Measurements from ENCODE around the gene SLC35D1. TPM values are rescaled to one million over a fixed set of nuclear protein-coding genes. Genes with fewer than 3 reads are reported as not detected.
A peak's percentile ranks its signal among the peaks of the same experiment; 100 is the strongest.

The SLC35D1 gene
- total RNA-seq, 4 donors from 2014 or later: 7.5 to 9.4 (median 8.2) TPM

GRCh38 chr1:67020765-67021164 is 33.2 kb downstream of the SLC35D1 start:
- Histone ChIP-seq H3K36me3 (peaks cover 0 to 29% (median 7%) of the 10 kb centered on the region in 4 donors), H3K27me3 (no peaks in the 10 kb centered on the region), H3K27ac (replicated peaks in 1 of 4) (peak overlapping the region; percentile 58 to 75 (median 68)), H3K9me3 (no peaks in the 10 kb centered on the region), H3K4me3 (no peak overlapping the region), H3K4me1 (peaks cover 26 to 38% (median 35%) of the 10 kb centered on the region in 4 donors)
- TF ChIP-seq CTCF (IDR thresholded peaks at IDR 0.05) (no peak), POLR2AphosphoS5 (IDR thresholded peaks at IDR 0.05) (no peak), POLR2A (IDR thresholded peaks at IDR 0.05; ENCODE audit: low read depth) (no peak), EP300 (IDR thresholded peaks at IDR 0.05) (no peak)
- intact Hi-C loops (cut with DNase I): no loop called here
- no peak for DNase-seq (ENCODE audit: extremely low spot score)
- 45% methylated on average over 2 of the region's 2 CpGs for WGBS

GRCh38 chr1:67020304-67020703 is 33.6 kb downstream of the SLC35D1 start:
- Histone ChIP-seq H3K9me3 (no peaks in the 10 kb centered on the region), H3K4me1 (peaks cover 26 to 38% (median 35%) of the 10 kb centered on the region in 4 donors), H3K27me3 (no peaks in the 10 kb centered on the region), H3K27ac (replicated peaks in 1 of 4) (peak overlapping the region; percentile 58 to 75 (median 68)), H3K4me3 (no peak overlapping the region), H3K36me3 (peaks cover 0 to 29% (median 7%) of the 10 kb centered on the region in 4 donors)
- WGBS: 43% methylated on average over 2 of the region's 2 CpGs
- intact Hi-C loops (cut with DNase I): no loop called here
- DNase-seq (ENCODE audit: extremely low spot score): no peak
- TF ChIP-seq POLR2AphosphoS5 (IDR thresholded peaks at IDR 0.05): no peak

- Histone ChIP-seq H3K27me3 (no peaks in the 10 kb centered on the region), H3K4me1 (peaks cover 26 to 38% (median 35%) of the 10 kb centered on the region in 4 donors), H3K27ac (replicated peaks in 1 of 4) (peak overlapping the region; percentile 58 to 75 (median 68)), H3K4me3 (no peak overlapping the region), H3K36me3 (peaks cover 0 to 29% (median 7%) of the 10 kb centered on the region in 4 donors), H3K9me3 (no peaks in the 10 kb centered on the region)
- 25% methylated on average over 1 of the region's 1 CpG for WGBS
- TF ChIP-seq CTCF (IDR thresholded peaks at IDR 0.05) (no peak), POLR2A (IDR thresholded peaks at IDR 0.05; ENCODE audit: low read depth) (no peak), EP300 (IDR thresholded peaks at IDR 0.05) (no peak), POLR2AphosphoS5 (IDR thresholded peaks at IDR 0.05) (no peak)
- intact Hi-C loops (cut with DNase I): loop anchor here (5.0 kb wide), 1 partner anchor 33 kb away; the partner anchor contains the start of gene SLC35D1
- DNase-seq (ENCODE audit: extremely low spot score): no peak
Measured at GRCh38 chr1:67019600-67020136, 34.3 kb downstream of the SLC35D1 start.

- H3K4me3 ChIP-seq: no peak overlapping the region
- intact Hi-C loops (cut with DNase I): loop anchor here (5.0 kb wide), 1 partner anchor 33 kb away; the partner anchor contains the start of gene SLC35D1
- H3K9me3 ChIP-seq: no peaks in the 10 kb centered on the region
- H3K27me3 ChIP-seq: no peaks in the 10 kb centered on the region
- peaks cover 26 to 38% (median 35%) of the 10 kb centered on the region in 4 donors for H3K4me1 ChIP-seq
- peaks cover 0 to 24% (median 7%) of the 10 kb centered on the region in 4 donors for H3K36me3 ChIP-seq
- peak overlapping the region; percentile 58 to 75 (median 68) for H3K27ac ChIP-seq (replicated peaks in 1 of 4)
- no peak for DNase-seq (ENCODE audit: extremely low spot score)
- TF ChIP-seq CTCF (IDR thresholded peaks at IDR 0.05): no peak
- TF ChIP-seq POLR2A (IDR thresholded peaks at IDR 0.05; ENCODE audit: low read depth): no peak
- no peak for TF ChIP-seq POLR2AphosphoS5 (IDR thresholded peaks at IDR 0.05)
- TF ChIP-seq EP300 (IDR thresholded peaks at IDR 0.05): no peak
- WGBS: 74% methylated on average over 4 of the region's 4 CpGs
Measured at GRCh38 chr1:67019121-67019520, 34.8 kb downstream of the SLC35D1 start.

GRCh38 chr1:67018574-67018973 is 35.4 kb downstream of the SLC35D1 start:
- H3K4me1 ChIP-seq: peaks cover 26 to 42% (median 38%) of the 10 kb centered on the region in 4 donors
- no peak for DNase-seq (ENCODE audit: extremely low spot score)
- WGBS: 88% methylated on average over 2 of the region's 2 CpGs
- H3K9me3 ChIP-seq: no peaks in the 10 kb centered on the region
- intact Hi-C loops (cut with DNase I): loop anchor here (5.0 kb wide), 1 partner anchor 34 kb away; the partner anchor contains the start of gene SLC35D1
- H3K27ac ChIP-seq (replicated peaks in 1 of 4): peak overlapping the region; percentile 58 to 75 (median 68)
- H3K4me3 ChIP-seq: no peak overlapping the region
- TF ChIP-seq EP300 (IDR thresholded peaks at IDR 0.05) (no peak), POLR2AphosphoS5 (IDR thresholded peaks at IDR 0.05) (no peak), POLR2A (IDR thresholded peaks at IDR 0.05; ENCODE audit: low read depth) (no peak), CTCF (IDR thresholded peaks at IDR 0.05) (no peak)
- H3K27me3 ChIP-seq: no peaks in the 10 kb centered on the region
- peaks cover 0 to 19% (median 7%) of the 10 kb centered on the region in 4 donors for H3K36me3 ChIP-seq

Measured in esophagus muscularis mucosa (tissue), 4 donors.